HG03469 (cell line): ENCODE data around the gene NAV2.

ENCODE experiments used
- ATAC-seq: cut with Tn5 transposase; IDR thresholded peaks from one replicate; pipeline ENCODE4 v1.9.1; 2021; ENCODE audit warnings: mild to moderate bottlenecking, moderate library complexity, moderate number of reproducible peaks; ENCODE audit not compliant: unreplicated experiment

The NAV2 gene

GRCh38 chr11:19715373-19715772, 2.7 kb downstream of the NAV2 start:
- ATAC-seq: no peak

GRCh38 chr11:19718051-19718450, 5.4 kb downstream of the NAV2 start:
- no peak for ATAC-seq

- no peak for ATAC-seq
Measured at GRCh38 chr11:19718951-19719350, 6.3 kb downstream of the NAV2 start.

- no peak for ATAC-seq
Measured at GRCh38 chr11:19719960-19720359, 7.3 kb downstream of the NAV2 start.

- ATAC-seq: no peak
Measured at GRCh38 chr11:19721176-19721575, 8.5 kb downstream of the NAV2 start.

- ATAC-seq: no peak
Measured at GRCh38 chr11:19722702-19723101, 10.1 kb downstream of the NAV2 start.

- ATAC-seq: no peak
Measured at GRCh38 chr11:19723572-19724342, 11.1 kb downstream of the NAV2 start.

GRCh38 chr11:19724765-19725164, 12.1 kb downstream of the NAV2 start:
- no peak for ATAC-seq

GRCh38 chr11:19725379-19726079, 12.9 kb downstream of the NAV2 start:
- no peak for ATAC-seq

GRCh38 chr11:19727246-19727645, 14.6 kb downstream of the NAV2 start:
- ATAC-seq: no peak

GRCh38 chr11:19728436-19728835, 15.8 kb downstream of the NAV2 start:
- no peak for ATAC-seq

GRCh38 chr11:19729141-19729540, 16.5 kb downstream of the NAV2 start:
- ATAC-seq: no peak

- no peak for ATAC-seq
Measured at GRCh38 chr11:19730373-19730772, 17.7 kb downstream of the NAV2 start.

- ATAC-seq: no peak
Measured at GRCh38 chr11:19734171-19734570, 21.5 kb downstream of the NAV2 start.

GRCh38 chr11:19735157-19735908, 22.7 kb downstream of the NAV2 start:
- ATAC-seq: no peak

- no peak for ATAC-seq
Measured at GRCh38 chr11:19735909-19736498, 23.4 kb downstream of the NAV2 start.

GRCh38 chr11:19736831-19737230, 24.2 kb downstream of the NAV2 start:
- ATAC-seq: no peak

- ATAC-seq: no peak
Measured at GRCh38 chr11:19737575-19737974, 24.9 kb downstream of the NAV2 start.

- no peak for ATAC-seq
Measured at GRCh38 chr11:19738124-19738523, 25.5 kb downstream of the NAV2 start.

- ATAC-seq: no peak
Measured at GRCh38 chr11:19739872-19740271, 27.2 kb downstream of the NAV2 start.

- no peak for ATAC-seq
Measured at GRCh38 chr11:19740586-19740985, 27.9 kb downstream of the NAV2 start.
